Cardiac fibroblast (primary cell): Measurements from ENCODE around the gene USP36.
A peak's percentile ranks its signal among the peaks of the same experiment; 100 is the strongest.

Experiments
- DNase-seq, 2 donors: peaks; one replicate each; pipeline versions ENCODE4 v3.0.0 to v3.0.0-alpha.2; 2010; ENCODE audit warnings: low read depth in 2 of 2
- H3K4me3 ChIP-seq, 2 donors: replicated peaks in 1 of 2; 1 replicate in 1 of 2; 2 replicates in 1 of 2; pipeline ENCODE4 v1.5.1; 2011; ENCODE audit warnings: low read depth in 2 of 2, low read length in 2 of 2, mild to moderate bottlenecking in 2 of 2, moderate library complexity in 1 of 2
- CTCF ChIP-seq: IDR thresholded peaks from one replicate; pipeline ENCODE4 v1.5.1; 2011; ENCODE audit warnings: low read depth, mild to moderate bottlenecking, low read length, inconsistent platforms

The USP36 gene

GRCh38 chr17:78815696-78816095, 24.9 kb downstream of the USP36 start:
- TF ChIP-seq CTCF = no peak
- no peak overlapping the region for H3K4me3 ChIP-seq

DNA sequence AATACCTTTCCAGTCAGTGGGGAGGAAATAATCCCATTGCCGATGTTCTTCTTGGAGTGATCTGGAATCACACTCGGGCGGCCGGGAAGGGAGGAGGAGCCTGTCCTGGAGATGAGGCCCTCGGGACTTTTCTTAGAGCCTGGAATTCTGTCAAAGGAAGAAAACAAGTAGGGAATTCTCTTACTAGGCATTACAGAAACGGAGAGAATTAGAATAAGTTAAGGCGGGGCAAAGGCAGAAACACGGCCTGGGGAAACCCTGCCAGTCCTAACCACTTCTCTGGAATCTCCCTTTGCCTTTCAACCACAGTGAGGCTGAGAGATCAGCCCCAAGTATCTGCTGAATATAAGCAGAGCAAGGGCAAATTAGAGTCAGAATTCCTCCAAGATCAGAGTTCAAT, 27.8 kb downstream of the USP36 start:
- no peak for TF ChIP-seq CTCF
- no peak for DNase-seq

More at GRCh38 chr17:78815696-78816095, 24.9 kb downstream of the USP36 start:
- no peak for DNase-seq

DNA sequence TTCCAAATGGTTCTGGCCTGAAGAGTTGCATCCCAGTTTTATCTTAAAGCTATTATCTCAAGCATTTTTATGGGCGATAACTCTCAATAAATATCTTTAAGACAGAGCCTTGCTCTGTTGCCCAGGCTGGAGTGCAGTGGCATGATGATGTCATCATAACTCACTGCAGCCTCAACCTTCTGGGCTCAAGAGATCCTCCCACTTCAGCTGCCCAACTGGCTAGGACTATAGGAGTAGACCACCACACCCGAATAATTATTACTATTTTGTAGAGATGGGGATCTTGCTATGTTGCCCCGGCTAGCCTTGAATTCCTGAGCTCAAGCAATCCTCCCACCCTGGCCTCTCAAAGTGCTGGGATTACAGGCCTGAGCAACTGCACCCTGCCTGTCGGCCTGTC, 32.5 kb downstream of the USP36 start:
- peak in 1 of 2 donors; percentile 33 for DNase-seq
- TF ChIP-seq CTCF = no peak
- no peak overlapping the region for H3K4me3 ChIP-seq

More for the DNA sequence above, 27.8 kb downstream of the USP36 start:
- H3K4me3 ChIP-seq = no peak overlapping the region

DNA sequence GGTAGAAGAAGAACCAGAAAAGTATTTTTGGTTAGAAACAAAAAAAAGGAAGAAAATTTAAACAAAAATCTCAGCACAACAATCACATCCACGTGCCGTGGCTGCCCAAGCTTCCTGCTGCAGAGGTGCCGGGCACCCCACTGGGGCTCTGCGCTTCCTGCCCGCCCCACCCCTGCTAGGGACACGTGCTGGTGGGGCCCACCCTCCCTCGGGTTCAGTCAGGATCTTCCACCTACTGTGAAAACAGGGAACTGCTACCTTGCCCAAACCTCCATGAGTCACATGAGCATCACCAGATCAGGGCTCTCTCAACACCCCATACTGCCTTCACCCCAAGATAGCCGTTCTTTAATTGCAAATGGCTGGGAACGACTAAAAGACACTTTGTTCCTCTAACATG, 34.2 kb downstream of the USP36 start:
- no peak for DNase-seq
- no peak for TF ChIP-seq CTCF

DNA sequence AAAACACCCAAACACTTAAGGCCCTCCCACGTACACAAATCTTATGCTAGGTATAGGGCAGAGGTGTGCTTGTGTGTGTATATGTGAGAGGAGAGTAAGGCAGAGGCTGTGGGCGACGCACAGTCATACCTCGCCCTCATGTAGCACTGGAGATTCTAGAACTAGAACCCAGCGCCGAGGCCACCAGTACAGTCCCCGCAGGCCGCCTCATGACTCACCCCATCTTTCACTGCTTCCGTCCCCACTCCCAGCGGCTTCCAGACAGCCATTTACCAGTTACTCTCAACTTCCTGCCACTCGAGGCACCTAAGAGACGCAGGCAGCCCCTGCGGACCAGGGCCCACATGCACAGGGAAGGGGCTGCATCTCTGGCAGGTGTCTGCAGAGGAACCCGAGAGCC, 35.3 kb downstream of the USP36 start:
- TF ChIP-seq CTCF = no peak
- no peak overlapping the region for H3K4me3 ChIP-seq
- no peak for DNase-seq

More for the DNA sequence above, 34.2 kb downstream of the USP36 start:
- H3K4me3 ChIP-seq = no peak overlapping the region

DNA sequence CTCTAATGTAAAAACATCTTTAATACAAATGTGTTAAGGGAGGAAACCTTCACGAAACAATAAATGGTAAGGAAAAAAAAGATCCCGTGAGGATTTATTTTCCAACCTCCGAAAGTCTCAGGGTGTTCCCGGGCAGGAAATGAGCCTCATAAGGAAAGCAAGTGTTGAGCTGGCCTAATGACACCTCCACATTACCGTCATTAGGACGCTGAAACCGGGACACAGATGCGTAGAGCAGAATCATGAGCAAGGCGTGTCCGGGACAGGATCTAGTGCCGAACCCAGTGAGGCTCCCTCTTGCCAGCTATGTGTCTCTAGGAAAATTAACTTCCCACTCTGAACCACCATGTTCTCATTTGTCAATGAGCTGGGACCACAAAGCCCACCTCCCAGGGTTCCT, 35.8 kb downstream of the USP36 start:
- no peak for DNase-seq
- no peak for TF ChIP-seq CTCF
- no peak overlapping the region for H3K4me3 ChIP-seq

- no peak for DNase-seq
- no peak overlapping the region for H3K4me3 ChIP-seq
- no peak for TF ChIP-seq CTCF
These were observed 37.3 kb downstream of the USP36 start for GRCh38 chr17:78803186-78803845.
